GM10248 (cell line): ENCODE measurements around the gene ORC2.
A peak's percentile ranks its signal among the peaks of the same experiment; 100 is the strongest.

ENCODE experiments used
- CTCF ChIA-PET: fragments of 300-600 bp; sonication (Branson Sonifier 250); formaldehyde crosslinking; extraction: SDS; loops from one replicate; lab custom pipeline; 2021; ENCODE audit warnings: antibody characterized with exemption; lab: Yijun Ruan, JAX
- POLR2A ChIA-PET: fragments of 350-650 bp; sonication (Branson Sonifier 250); formaldehyde crosslinking; extraction: SDS; loops from one replicate; lab custom pipeline; 2020; ENCODE audit warnings: antibody characterized with exemption; lab: Yijun Ruan, JAX
- DNase-seq: peaks from one replicate; pipeline ENCODE4 v3.0.0; 2012; ENCODE audit errors: extremely low spot score
- CTCF ChIP-seq: IDR thresholded peaks from 2 replicates; pipeline ENCODE4 v1.5.1; 2012; ENCODE audit warnings: mild to moderate bottlenecking, low read depth; ENCODE audit errors: extremely low read depth, missing control alignments, control extremely low read depth

ORC2 gene

GRCh38 chr2:200869014-200869413 is 94.4 kb downstream of the ORC2 start:
- POLR2A ChIA-PET, result no interaction called here
- DNase-seq, result no peak
- no peak for TF ChIP-seq CTCF
- CTCF ChIA-PET, result interaction anchor here (0.6 kb wide), 1 partner anchor 9 kb away, joined by 3 read pairs; no protein-coding TSS in a partner anchor

GRCh38 chr2:200864176-200865034 is 99.1 kb downstream of the ORC2 start, which contains the start of gene CLK1:
Gene CLK1, minus strand, starts transcription at chr2:200864658. Its CDS starts 2,796 bp downstream, at chr2:200861862.
- CTCF ChIA-PET, result interaction anchor here (1.3 to 2.0 kb wide), 3 partner anchors 12 to 368 kb away, joined by 3 to 7 read pairs (median 3); no protein-coding TSS in a partner anchor
- POLR2A ChIA-PET, result interaction anchor here (0.5 to 2.0 kb wide), 19 partner anchors 9 to 916 kb away, joined by 3 to 23 read pairs (median 5); partner anchors contain the start of genes ALS2, NIF3L1 and PPIL3
- peak; percentile 96 for DNase-seq
- no peak for TF ChIP-seq CTCF

GRCh38 chr2:200863782-200864175 is 99.7 kb downstream of the ORC2 start:
- no peak for DNase-seq
- POLR2A ChIA-PET, result interaction anchor here (0.5 to 2.0 kb wide), 15 partner anchors 8 to 917 kb away, joined by 3 to 23 read pairs (median 6); partner anchors contain the start of genes ALS2, NIF3L1 and PPIL3
- no peak for TF ChIP-seq CTCF
- CTCF ChIA-PET, result interaction anchor here (1.3 to 2.0 kb wide), 3 partner anchors 13 to 368 kb away, joined by 3 to 7 read pairs (median 3); no protein-coding TSS in a partner anchor

GRCh38 chr2:200862532-200863000 is 100.9 kb downstream of the ORC2 start:
- TF ChIP-seq CTCF, result no peak
- ChIA-PET CTCF (no interaction called here), POLR2A (interaction anchor here (1.1 kb wide), 1 partner anchor 11 kb away, joined by 3 read pairs; no protein-coding TSS in a partner anchor)
- DNase-seq, result peak; percentile 37

GRCh38 chr2:200861617-200862155 is 101.8 kb downstream of the ORC2 start:
- DNase-seq, result no peak
- POLR2A ChIA-PET, result interaction anchor here (0.7 to 1.4 kb wide), 3 partner anchors 10 to 14 kb away, joined by 3 to 8 read pairs (median 5); no protein-coding TSS in a partner anchor
- no peak for TF ChIP-seq CTCF
- CTCF ChIA-PET, result interaction anchor here (1.0 kb wide), 1 partner anchor 18 kb away, joined by 3 read pairs; no protein-coding TSS in a partner anchor

GRCh38 chr2:200860092-200860795 is 103.2 kb downstream of the ORC2 start:
- CTCF ChIA-PET, result no interaction called here
- DNase-seq, result no peak
- POLR2A ChIA-PET, result interaction anchor here (0.6 kb wide), 1 partner anchor 184 kb away, joined by 4 read pairs; no protein-coding TSS in a partner anchor
- TF ChIP-seq CTCF, result no peak
